HG03378 (cell line): Measurements from ENCODE around the gene ECT2L.

Experiments
- ATAC-seq: cut with Tn5 transposase; IDR thresholded peaks from one replicate; pipeline ENCODE4 v1.9.1; 2021; ENCODE audit warnings: mild to moderate bottlenecking, moderate library complexity; ENCODE audit not compliant: unreplicated experiment

Gene ECT2L

GRCh38 chr6:138805016-138805765 is 9.3 kb downstream of the ECT2L start:
- ATAC-seq, result no peak

DNA sequence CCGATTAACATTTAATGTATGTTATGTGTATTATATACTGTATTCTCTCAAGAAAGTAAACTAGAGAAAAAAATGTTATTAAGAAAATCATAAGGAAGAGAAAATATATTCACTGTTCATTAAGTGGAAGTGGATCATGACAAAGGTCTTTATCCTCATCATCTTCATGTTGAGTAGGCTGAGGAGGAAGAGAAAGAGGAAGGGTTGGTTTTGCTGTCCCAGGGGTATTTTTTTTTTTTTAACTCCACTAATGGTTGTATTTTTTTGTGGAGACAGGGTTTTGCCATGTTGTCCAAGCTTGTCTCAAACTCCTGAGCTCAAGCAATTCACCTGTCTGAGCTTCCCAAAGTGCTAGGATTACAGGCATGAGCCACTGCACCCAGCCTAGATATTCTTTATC is 11.0 kb downstream of the ECT2L start:
- no peak for ATAC-seq

GRCh38 chr6:138809677-138810076 is 13.8 kb downstream of the ECT2L start:
- no peak for ATAC-seq

DNA sequence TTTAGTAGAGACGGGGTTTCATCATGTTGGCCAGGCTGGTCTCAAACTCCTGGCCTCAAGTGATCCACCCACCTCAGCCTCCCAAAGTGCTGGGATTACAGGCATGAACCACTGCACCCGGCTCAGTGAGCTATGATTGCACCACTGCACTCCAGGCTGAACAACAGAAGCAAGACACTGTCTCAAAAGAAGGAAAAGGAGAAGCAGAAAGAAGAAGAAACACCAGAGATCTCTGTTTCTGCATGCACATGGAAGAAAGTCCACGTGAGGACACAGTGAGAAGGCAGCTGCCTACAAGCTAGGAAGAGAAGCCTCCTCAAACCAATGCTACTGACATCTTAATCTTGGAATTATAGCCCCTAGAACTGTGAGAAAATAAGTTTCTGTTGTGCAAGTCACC is 16.0 kb downstream of the ECT2L start:
- ATAC-seq, result no peak

- ATAC-seq, result no peak
Observed at GRCh38 chr6:138814179-138814834, 18.4 kb downstream of the ECT2L start.

DNA sequence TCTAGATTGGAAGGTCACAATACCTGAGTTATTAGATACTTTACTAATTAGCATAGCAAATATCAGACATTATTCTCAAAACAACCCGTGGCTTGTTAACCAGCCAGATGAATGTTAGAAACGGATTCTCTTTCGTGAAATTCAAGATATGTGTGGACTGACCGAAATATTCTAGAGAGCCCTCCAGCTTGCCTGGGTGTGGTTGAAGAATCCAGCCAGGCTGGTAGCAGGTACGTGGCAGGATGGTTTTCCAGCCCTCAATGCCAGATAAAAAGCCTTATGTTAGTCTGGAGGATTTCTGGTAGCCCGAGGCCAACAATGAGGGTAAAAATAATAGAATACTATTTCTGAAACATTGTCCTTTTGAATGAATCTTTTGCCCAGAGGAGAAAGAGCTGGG is 19.3 kb downstream of the ECT2L start:
- ATAC-seq, result no peak

GRCh38 chr6:138815797-138816528 is 20.1 kb downstream of the ECT2L start:
- peak; percentile 76 for ATAC-seq

DNA sequence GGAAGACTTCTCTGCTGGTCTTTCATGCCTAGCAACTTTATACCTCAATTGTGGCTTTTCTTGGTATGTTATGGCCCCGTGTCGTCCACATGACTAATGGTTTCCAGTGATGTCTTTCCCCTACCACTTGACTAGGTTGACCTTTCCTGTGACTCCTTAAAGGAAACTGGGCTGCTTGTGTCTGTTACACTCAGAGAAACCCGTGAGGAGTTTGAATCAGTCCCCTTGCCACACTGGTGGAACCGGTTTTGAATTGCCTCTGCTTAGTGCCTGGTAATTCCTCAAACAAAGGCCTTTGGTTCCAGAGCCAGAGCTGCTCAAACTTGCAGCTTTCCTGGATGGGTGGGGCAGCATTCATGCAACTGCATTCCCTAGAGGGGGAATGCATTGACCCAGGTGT is 21.9 kb downstream of the ECT2L start:
- no peak for ATAC-seq

GRCh38 chr6:138818496-138819194 is 22.8 kb downstream of the ECT2L start:
- ATAC-seq, result peak; percentile 83

GRCh38 chr6:138821519-138821918 is 25.6 kb downstream of the ECT2L start:
- ATAC-seq, result no peak

- no peak for ATAC-seq
Observed at GRCh38 chr6:138824482-138825144, 28.7 kb downstream of the ECT2L start.

DNA sequence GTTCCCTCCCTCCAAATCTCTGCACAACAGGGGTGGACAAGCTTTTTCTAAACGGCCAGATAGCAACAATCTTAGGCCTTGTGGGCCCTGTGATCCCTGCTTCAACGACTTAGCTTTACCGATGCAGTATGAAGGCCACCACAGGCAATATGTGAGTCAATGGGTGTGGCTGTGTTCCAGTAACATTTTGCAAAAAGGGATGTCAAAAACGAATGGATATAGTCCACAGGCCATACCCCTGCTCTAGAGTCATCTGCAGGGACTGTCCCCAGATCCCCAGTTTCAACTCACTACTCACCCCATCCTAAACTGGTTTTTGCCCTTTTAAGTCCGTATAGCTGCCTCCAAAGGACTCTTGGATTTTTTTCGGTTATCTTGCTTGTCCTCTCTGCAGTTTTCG is 34.4 kb downstream of the ECT2L start:
- ATAC-seq, result no peak

- no peak for ATAC-seq
Observed at GRCh38 chr6:138832182-138832581, 36.3 kb downstream of the ECT2L start.

GRCh38 chr6:138833816-138834539 is 38.1 kb downstream of the ECT2L start:
- ATAC-seq, result no peak

DNA sequence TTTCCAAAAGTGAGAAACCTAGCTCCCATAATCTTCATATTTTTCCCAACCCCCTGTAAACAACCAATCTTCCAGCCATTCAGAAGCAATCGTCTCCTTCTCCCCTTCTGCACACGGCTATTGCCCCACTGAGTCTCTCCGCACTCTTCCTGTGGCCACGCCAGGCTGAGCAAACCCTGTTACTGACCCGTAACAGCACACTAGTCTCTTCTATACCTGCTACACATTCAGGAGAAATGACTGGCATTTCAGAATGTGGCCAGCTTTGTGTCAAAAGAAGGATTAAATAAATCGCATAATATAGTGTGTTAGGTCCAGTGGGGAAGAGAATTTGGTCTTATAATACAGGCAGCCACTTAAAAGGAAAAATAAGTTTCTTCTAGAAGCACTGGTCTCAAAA is 41.4 kb downstream of the ECT2L start:
- no peak for ATAC-seq

GRCh38 chr6:138844192-138844591 is 48.3 kb downstream of the ECT2L start:
- no peak for ATAC-seq

DNA sequence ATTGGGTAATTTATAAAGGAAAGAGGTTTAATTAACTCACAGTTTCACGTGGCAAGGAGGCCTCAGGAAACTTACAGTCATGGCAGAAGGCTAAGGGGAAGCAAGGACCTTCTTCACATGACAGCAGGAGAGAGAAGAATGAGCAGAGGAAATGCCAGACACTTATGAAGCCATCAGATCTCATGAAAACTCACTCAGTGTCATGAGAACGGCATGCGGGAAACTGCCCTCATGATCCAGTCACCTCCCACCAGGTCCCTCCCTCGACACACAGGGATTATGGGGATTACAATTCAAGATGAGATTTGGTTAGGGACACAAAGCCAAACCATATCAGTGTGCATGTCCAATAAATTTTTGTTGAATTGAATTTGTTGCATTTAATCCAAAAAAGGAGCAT is 52.0 kb downstream of the ECT2L start:
- ATAC-seq, result no peak

- no peak for ATAC-seq
Observed at GRCh38 chr6:138848461-138848860, 52.6 kb downstream of the ECT2L start.

DNA sequence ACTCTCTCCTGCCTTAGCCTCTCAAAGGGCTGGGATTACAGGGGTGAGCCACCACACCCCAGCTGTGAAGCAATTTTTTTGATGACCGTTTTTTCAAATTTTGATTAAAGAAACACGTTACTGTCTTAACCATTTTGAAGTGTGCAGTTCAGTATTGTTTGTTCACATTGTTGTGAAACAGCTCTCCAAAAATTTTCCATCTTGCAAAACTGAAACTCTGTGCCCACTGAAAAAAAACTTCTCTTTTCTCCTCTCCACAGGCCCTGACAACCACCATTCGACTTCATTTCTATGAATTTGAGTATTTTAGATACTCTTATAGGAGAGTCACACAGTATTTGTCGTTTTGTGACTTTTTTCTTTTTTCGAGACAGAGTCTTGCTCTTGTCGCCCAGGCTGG is 53.9 kb downstream of the ECT2L start:
- no peak for ATAC-seq

DNA sequence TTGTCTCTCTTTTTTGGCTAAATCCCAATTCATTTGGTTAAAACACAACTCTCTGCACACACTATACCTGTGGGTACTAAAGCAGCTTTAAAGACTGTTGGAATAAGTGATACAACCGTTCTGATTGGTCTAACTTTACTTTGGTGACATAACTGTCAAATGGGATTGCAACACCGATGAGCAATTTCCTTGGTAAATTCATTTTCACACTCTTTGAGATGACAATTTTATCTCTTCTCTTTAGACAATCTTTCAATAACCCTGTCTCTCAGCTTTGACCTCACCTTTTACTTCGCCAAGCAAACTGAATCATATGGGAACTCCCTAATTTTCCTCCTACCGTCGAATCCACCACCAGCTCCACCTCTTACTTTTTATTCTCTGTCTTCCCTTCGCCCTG is 60.8 kb downstream of the ECT2L start:
- ATAC-seq, result no peak
